Fibroblast of mammary gland (primary cell): ENCODE results near the gene HCN4.

ENCODE experiments used
- DNase-seq: peaks from one replicate; pipeline ENCODE4 v3.0.0-alpha.2; 2010; ENCODE audit warnings: low read depth
- H3K4me3 ChIP-seq: 2 replicates; pipeline ENCODE4 v1.5.1; 2011; ENCODE audit warnings: low read depth, mild to moderate bottlenecking, low read length, moderate library complexity; ENCODE audit not compliant: control insufficient read depth
- TF ChIP-seq, protein P1 (sequence below): conservative IDR thresholded peaks from 2 replicates; pipeline ENCODE4 v1.5.1; 2011; ENCODE audit warnings: low read depth, low read length, inconsistent platforms; ENCODE audit not compliant: control insufficient read depth, insufficient read depth

The HCN4 gene

DNA sequence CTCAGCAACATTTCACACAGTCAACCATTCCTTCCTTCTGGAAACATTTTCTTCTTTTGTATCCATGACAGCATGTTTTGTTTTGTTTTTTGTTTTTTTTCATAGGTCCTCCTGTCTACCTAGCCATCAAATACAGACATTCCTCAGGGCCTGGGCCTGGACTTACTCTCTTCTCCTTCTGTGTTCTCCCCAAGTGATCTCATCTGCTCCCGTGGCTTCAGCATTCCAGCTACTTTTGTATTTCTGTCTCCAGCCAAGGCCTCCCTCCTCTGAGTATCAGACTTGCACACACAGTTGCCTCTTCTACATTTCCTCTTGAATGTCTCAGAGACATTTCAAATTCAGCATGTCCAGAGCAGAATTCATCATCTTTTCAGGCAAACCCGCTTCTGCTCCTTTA is 82.4 kb downstream of the HCN4 start:
- no peak for DNase-seq
- TF ChIP-seq, protein P1, sequence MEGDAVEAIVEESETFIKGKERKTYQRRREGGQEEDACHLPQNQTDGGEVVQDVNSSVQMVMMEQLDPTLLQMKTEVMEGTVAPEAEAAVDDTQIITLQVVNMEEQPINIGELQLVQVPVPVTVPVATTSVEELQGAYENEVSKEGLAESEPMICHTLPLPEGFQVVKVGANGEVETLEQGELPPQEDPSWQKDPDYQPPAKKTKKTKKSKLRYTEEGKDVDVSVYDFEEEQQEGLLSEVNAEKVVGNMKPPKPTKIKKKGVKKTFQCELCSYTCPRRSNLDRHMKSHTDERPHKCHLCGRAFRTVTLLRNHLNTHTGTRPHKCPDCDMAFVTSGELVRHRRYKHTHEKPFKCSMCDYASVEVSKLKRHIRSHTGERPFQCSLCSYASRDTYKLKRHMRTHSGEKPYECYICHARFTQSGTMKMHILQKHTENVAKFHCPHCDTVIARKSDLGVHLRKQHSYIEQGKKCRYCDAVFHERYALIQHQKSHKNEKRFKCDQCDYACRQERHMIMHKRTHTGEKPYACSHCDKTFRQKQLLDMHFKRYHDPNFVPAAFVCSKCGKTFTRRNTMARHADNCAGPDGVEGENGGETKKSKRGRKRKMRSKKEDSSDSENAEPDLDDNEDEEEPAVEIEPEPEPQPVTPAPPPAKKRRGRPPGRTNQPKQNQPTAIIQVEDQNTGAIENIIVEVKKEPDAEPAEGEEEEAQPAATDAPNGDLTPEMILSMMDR = no peak
- no peak overlapping the region for H3K4me3 ChIP-seq

DNA sequence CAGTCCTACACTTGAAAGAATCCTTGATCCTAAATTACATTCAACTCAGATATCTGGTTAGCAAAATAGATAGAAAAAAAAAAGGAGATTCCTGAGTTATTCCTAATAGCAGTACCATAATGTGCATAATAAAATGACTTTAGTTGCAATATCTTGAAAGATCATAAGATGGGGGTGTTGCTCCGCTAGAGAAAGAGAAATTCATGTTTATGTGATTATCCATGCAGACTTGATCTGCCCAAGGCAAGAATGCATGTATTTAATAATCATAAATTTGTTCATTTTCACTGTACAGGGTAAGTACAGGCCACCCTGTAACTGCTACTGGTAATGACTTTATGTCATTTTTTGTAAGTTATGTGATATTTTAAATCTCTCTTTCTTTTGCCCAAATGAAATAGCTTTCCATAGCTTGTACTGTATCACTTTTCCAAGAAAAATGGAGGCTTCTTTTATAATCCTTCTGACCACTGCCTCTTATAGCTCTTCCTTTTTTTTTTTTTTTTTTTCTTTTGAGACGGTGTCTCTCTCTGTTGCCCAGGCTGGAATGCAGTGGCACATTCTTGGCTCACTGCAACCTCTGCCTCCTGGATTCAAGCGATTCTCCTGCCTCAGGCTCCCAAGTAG is 84.6 kb downstream of the HCN4 start:
- H3K4me3 ChIP-seq = no peak overlapping the region
- peak; percentile 36 for DNase-seq
- TF ChIP-seq, protein P1 = peak; percentile 41

DNA sequence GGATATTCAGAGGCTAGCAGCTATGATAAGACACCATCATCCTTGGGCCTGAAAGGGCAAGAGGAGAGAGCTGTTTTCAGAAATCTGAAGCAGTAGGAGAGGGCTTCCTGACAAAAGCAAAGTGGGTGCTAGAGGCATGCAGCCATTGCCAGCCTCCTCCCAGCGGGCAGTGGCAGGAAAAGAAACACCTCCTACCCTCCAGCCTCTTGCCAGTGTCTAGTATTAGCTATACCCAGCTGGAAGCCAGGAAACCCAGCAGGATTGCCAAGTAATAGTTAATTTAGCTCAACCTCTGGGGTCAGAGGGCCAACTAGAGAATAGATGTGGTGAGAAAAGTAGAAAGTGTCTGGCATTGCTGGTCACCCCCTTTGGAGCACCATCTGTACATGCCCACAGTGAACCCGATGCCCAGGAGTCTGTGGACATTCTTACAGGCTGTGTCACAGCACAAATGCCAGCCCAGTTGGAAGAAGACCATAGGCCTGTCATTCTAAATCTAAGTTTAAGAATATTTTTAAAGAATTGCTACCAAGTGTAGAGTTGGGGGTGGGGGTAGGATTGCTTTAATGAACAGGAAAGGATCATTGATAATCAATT is 85.3 kb downstream of the HCN4 start:
- H3K4me3 ChIP-seq = no peak overlapping the region
- DNase-seq = no peak
- TF ChIP-seq, protein P1 = no peak

DNA sequence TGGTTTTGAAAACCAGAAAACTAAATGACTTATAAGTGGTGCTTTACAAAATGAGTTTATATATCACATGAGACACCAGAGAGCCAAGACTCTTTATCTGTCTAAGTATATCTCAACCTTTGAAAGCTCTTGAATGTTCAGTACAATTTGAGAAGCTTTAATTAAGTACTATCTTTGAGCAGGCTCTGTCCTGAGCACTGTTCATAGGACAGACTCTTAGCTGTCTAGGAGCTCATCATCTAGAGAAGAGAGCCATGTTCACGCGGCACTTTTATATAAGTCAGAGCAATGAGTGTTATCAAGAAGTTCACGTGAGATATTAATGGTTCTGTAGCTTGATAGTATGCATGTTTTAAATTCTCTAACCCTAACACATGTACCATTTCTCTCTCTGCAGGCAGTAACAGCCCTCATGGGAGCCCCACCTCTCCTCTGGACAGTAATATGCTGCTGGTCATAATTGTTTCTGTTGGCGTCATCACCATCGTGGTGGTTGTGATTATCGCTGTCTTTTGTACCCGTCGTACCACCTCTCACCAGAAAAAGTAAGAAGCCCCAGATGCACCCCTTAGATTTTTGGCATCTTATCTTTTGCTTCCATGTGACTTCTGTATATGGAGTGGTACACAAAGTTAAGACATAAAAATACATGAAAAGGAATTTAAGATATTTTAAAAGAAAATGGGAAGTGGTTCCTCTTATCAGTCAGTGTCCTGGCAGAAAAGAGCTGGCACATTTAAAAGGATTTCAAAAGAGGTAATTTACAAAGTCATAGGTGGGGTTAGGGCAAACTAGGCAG is 86.0 kb downstream of the HCN4 start:
- H3K4me3 ChIP-seq = no peak overlapping the region
- TF ChIP-seq, protein P1 = no peak
- DNase-seq = no peak

DNA sequence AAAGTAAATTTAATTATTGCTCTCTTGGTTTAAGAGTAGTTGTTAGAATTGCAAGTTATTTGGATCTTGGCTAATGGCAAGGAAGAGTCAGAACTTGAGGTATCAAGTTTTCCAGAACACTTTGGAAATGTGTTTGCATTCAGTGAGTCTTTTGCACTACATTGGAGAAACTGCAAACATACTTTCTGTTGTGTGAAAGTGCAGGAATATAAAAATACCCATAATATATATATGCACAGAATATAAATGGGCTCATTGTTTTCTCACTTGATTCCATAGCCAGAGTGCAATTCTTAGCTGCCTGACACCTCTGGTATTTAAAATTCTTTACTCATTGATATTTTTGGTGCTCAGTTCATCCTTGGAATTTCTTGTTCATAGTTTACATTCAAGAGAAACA is 92.9 kb downstream of the HCN4 start:
- DNase-seq = no peak
- no peak overlapping the region for H3K4me3 ChIP-seq
- TF ChIP-seq, protein P1 = no peak

DNA sequence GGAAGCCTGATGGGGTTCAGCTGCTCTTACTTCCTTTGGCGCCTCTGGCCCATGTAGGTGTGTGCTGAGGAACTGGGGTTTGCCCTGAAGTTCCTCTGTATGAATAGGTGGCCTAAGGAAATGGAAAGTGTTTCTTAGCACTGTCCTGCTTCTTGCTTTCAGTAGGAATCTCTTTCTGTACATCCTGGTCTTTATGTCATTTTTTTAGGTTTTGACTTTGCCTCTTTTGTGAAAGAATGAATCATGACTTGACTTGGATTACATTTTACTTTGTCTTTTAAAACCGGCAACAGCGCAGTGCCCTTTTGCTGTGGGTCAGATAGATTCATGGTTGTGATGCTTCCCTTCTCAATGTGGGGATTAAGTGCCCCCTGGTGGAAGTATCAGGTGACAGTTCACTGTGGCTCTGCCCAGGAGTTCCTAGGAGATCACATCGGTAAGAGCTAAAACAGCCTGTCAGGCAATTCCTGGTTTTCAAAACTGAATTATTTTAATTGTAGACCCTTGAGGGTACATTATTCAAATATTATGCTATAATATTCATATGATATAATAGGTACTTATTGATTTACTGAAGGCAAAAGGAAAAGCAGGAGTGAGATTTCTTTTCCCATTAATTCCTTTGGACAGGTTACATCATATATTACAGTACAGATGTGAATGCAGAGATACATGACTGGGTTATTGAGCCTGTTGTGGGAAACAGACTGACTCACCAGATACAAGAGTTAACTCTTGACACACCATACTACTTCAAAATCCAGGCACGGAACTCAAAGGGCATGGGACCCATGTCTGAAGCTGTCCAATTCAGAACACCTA is 95.4 kb downstream of the HCN4 start:
- peak; percentile 72 for DNase-seq
- no peak overlapping the region for H3K4me3 ChIP-seq
- TF ChIP-seq, protein P1 = peak; percentile 80
